NK-92 (cell line): ENCODE measurements around the gene PCED1B.
"Not testable (repeated sequence)": the region's sequence is repeated elsewhere in the genome, so short reads cannot be mapped to it uniquely, and the experiment has no call there.

Experiments
- DNase-seq: peaks from one replicate; lab custom pipeline; 2025; ENCODE audit not compliant: unreplicated experiment; lab: John Stamatoyannopoulos, UW

PCED1B gene

GRCh38 chr12:47160316-47161244 lies 81.2 kb downstream of the PCED1B start:
- no peak for DNase-seq

GRCh38 chr12:47164116-47164515 lies 84.7 kb downstream of the PCED1B start:
- no peak for DNase-seq

GRCh38 chr12:47164724-47165439 lies 85.5 kb downstream of the PCED1B start:
- no peak for DNase-seq

- DNase-seq, result no peak
Observed at GRCh38 chr12:47165934-47166333, 86.5 kb downstream of the PCED1B start.

- no peak for DNase-seq
Observed at GRCh38 chr12:47166365-47166764, 86.9 kb downstream of the PCED1B start.

GRCh38 chr12:47170281-47170680 lies 90.9 kb downstream of the PCED1B start:
- not testable (repeated sequence) for DNase-seq

GRCh38 chr12:47178014-47178413 lies 98.6 kb downstream of the PCED1B start:
- no peak for DNase-seq

GRCh38 chr12:47182164-47182938 lies 102.9 kb downstream of the PCED1B start:
- DNase-seq, result not testable (repeated sequence)

- DNase-seq, result no peak
Observed at GRCh38 chr12:47184229-47184628, 104.8 kb downstream of the PCED1B start.

- no peak for DNase-seq
Observed at GRCh38 chr12:47184813-47185212, 105.4 kb downstream of the PCED1B start.

GRCh38 chr12:47186246-47186645 lies 106.8 kb downstream of the PCED1B start:
- DNase-seq, result no peak

- DNase-seq, result no peak
Observed at GRCh38 chr12:47188576-47189441, 109.4 kb downstream of the PCED1B start.

GRCh38 chr12:47189728-47190127 lies 110.3 kb downstream of the PCED1B start:
- DNase-seq, result no peak

- no peak for DNase-seq
Observed at GRCh38 chr12:47190271-47190750, 110.9 kb downstream of the PCED1B start.

- no peak for DNase-seq
Observed at GRCh38 chr12:47190905-47191304, 111.5 kb downstream of the PCED1B start.

- no peak for DNase-seq
Observed at GRCh38 chr12:47192051-47192450, 112.6 kb downstream of the PCED1B start.

- DNase-seq, result no peak
Observed at GRCh38 chr12:47193066-47193465, 113.6 kb downstream of the PCED1B start.

GRCh38 chr12:47194501-47194900 lies 115.1 kb downstream of the PCED1B start:
- no peak for DNase-seq

- DNase-seq, result no peak
Observed at GRCh38 chr12:47200446-47200845, 121.0 kb downstream of the PCED1B start.

- DNase-seq, result not testable (repeated sequence)
Observed at GRCh38 chr12:47201190-47201589, 121.8 kb downstream of the PCED1B start.
